ENCODE measurements around the gene SSBP2.

The SSBP2 gene

GRCh38 chr5:81365541-81365940 is 385.4 kb downstream of the SSBP2 start:
- DNase-seq: no peak

GRCh38 chr5:81363093-81363871 is 387.6 kb downstream of the SSBP2 start:
- no peak for DNase-seq

Data from CD4-positive, alpha-beta T cell treated with Interleukin-1 beta for 1 hour (primary cell).